HG03460 (cell line): ENCODE measurements around the gene RAX.
A peak's percentile ranks its signal among the peaks of the same experiment; 100 is the strongest.

Experiments used
- ATAC-seq: cut with Tn5 transposase; IDR thresholded peaks from one replicate; pipeline ENCODE4 v1.9.1; 2021; ENCODE audit not compliant: unreplicated experiment

Gene RAX

GRCh38 chr18:59272891-59273758 is at the start of gene RAX:
Gene RAX, minus strand, starts transcription at chr18:59273454. Its CDS starts 248 bp downstream, at chr18:59273206.
- ATAC-seq, result no peak

- ATAC-seq, result no peak
These were observed 45.3 kb upstream of the RAX start, which contains the start of gene CPLX4 for GRCh38 chr18:59318460-59319050. Gene CPLX4, minus strand, starts transcription at chr18:59318649. Its CDS starts 187 bp downstream, at chr18:59318462.

DNA sequence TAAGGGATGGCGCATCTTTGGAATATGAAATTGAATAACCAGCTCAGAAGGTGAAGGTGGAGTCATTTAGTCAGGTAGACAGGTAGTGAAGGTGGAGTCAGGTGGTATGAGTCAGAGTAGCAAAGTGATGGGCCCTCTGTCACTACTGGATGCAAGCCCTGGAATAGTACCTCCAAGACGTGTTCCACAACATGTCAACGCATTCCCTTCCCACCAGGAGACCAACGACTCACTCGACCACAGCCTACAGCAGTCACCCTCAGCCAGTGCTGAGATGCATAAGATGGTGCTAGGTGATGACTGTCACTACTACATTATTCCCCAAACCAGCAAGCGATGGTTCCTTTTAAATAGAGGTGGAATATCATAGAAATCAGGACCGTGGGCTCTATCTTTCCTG is 38.4 kb upstream of the RAX start:
- ATAC-seq, result no peak

GRCh38 chr18:59308938-59309260 is 35.6 kb upstream of the RAX start:
- no peak for ATAC-seq

DNA sequence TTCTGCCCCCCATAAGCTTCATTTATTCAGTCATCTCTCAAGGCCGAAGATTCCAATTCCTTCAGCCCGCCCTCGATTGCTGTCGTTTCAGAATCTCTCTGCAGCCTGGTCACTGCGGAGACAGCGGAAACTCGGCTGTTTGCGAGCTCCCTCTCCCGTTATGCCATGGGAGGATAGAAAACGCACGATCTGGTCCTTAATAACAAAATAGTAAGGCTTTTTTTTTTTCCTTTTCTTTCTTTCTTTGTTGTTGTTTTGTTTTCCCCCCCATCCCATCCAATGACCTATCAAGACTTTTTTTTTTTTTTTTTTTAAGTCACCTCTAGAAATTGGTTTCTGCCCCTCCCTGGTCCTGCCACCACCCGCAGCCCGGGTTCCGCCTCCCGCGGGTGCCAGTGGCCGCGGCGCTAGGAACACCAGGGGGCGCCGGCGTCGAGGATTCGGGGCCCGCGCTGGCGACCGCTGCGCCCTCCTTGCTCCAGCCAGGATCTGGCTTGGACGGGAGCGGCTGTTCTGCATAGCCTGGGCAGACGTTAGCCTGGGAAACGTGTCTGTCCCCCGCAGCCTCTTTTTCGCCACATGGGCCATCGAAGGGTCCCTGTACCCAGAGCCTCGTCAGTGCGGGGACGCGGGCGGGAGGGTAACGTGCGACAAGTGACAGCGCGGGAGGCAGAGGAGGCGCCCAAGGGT is 35.1 kb upstream of the RAX start:
- ATAC-seq, result peak; percentile 87

GRCh38 chr18:59306640-59307039 is 33.4 kb upstream of the RAX start:
- ATAC-seq, result no peak

DNA sequence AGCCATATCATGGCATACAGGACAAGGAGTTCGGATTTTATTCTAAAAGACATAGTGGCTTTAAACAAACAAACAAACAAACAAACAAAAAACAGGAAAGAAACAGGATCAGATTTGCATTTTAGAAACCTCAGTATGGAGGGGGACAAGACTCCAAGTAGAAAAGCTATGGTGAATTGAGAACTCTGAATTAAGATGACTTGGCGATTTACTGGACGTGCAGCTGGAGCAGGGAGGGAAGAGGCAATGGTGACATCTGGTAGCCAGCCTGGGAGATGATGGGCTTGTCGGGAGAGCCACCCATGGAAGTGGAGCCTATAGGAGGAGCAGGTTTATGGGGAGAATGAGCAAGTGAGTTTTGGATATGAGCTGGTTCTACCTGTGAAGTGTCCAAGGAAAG is 32.0 kb upstream of the RAX start:
- no peak for ATAC-seq

DNA sequence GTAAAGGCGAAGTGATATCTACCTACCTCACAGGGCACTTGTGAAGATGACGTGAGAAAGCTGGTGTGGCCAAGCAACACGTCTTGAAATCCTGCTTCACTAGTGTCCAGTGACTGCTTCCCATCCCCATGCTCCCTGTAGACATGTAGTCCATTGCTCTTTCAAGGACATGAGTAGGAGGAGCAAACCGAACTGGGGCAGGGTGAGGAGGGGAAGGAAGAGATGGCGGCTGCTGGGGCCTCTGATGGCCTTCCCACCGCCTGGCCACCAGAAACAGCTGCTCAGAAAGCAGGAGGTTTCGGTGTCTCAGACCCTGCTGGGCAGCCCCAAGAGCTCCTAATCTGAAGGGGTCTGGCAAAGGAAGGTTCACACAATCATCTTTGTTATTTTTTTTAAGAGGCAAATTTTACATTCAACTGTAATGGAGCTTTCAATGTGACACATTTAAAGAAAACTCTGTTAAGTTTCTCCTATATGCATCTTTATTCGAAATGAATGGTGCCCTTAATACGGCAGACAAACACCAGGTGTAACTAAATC is 30.5 kb upstream of the RAX start:
- ATAC-seq, result no peak

- no peak for ATAC-seq
These were observed 29.8 kb upstream of the RAX start for GRCh38 chr18:59303006-59303405.

DNA sequence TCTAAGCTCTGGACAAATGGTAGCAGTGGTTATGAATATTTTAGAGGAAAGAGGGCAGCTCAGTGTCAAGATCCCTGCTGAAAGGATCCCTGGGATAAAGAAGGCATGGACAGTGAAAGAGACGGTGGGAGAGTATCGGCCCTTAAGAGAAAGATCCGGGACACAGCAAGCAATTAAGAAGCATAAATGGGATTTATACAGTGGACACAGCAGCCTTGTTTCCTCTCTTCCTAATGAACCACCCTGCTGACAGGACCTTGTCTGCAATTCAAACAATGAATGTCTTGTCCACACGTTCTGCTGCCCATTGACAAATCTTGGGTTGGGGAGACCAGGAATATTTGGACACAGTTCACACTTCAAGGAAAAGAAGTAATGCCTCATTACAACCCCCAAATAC is 28.7 kb upstream of the RAX start:
- no peak for ATAC-seq

GRCh38 chr18:59300676-59301285 is 27.5 kb upstream of the RAX start:
- ATAC-seq, result no peak

DNA sequence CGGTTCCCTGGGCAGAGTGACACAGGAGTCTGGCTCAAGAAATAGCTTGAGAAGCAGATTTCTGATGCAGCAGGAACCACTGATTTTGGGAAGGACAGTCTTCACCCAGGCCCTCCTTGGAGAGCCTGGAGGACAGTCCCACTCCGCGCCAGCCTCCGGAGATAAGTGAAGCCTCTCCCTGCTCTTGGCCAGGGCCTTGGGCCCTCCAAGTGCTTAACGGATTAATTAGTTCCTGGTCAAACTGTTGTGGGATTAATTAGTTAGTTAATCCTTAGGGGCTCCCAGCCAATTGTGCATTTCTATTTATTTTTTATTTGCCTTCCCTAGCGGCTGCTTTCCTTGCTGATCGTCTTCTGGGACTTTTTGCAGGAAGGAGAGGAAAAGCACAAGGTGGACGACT is 25.6 kb upstream of the RAX start:
- ATAC-seq, result no peak

- ATAC-seq, result no peak
These were observed 20.1 kb upstream of the RAX start for GRCh38 chr18:59293317-59293716.

DNA sequence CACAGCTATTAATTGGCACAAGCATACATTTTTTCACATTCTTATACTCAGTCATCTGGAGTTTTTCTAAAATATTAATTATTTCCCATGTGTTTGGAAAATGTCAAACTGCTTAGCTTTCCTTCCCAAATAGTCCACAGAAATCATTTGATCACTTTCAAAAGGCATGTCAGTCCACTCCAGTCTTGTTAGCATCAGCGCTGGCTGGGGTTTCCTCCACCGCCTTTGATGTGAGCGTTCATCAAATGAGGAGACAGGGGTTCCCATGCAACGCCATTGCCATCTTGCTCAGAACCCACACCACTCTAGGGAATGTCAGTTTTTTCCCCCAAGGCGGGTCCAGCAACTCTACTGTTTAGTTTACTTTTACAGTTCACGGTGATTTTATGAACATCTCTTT is 13.1 kb upstream of the RAX start:
- no peak for ATAC-seq

GRCh38 chr18:59282341-59282740 is 9.1 kb upstream of the RAX start:
- ATAC-seq, result no peak

- no peak for ATAC-seq
These were observed 6.5 kb upstream of the RAX start for GRCh38 chr18:59279722-59280121.

DNA sequence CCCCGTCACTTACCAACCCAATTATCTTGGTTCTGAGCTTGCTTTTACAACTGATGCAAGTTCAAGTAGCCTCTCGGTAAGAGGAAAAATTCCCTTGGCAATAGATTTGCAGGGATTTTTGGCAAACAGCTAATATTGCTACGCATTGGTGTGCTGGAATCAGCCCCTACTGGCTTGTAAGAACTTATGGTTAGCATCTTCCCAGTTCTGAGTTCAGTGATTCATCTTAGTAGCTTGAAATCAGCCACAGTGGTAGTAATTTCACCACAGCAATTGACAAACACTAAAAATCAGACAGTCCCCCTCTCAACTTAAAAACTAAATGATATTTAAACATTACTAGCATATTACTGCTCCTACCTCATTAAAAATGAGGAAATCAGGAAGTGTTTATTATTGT is 5.9 kb upstream of the RAX start:
- ATAC-seq, result no peak

- ATAC-seq, result no peak
These were observed 5.5 kb upstream of the RAX start for GRCh38 chr18:59278793-59279192.

- no peak for ATAC-seq
These were observed 2.8 kb upstream of the RAX start for GRCh38 chr18:59276047-59276446.

DNA sequence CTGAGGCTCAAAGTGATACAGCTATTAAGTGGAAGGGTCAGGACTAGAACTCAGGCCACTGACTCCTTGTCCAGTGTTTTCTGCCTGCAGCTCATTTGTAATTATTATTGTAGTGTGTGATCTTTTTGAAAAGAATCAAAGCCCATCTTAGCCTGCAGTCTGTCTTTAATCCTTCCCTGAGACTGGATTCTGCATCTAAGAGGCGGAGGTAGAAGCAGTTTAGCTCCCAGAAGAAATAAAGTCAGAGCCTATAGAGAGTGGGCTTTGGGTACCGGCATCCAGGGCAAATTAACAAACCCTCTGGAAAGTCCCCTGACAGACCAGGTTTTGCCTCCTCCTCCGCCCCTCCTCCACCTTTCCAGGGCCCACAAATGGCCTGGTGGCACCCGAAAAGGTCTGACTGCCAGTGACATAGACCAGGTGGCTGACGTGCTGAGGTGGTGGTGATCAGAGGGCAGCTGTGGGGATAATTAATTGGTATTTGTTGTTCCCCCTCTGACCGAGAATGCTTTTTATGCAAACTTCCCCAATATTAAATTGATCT is 2.2 kb upstream of the RAX start:
- ATAC-seq, result no peak

GRCh38 chr18:59274533-59274928 is 1.3 kb upstream of the RAX start:
- no peak for ATAC-seq
